ENCODE results near the gene ATP2C2. TPM values are rescaled to one million over a fixed set of nuclear protein-coding genes. Genes with fewer than 3 reads are reported as not detected.
"Not testable (repeated sequence)": the region's sequence is repeated elsewhere in the genome, so short reads cannot be mapped to it uniquely, and the experiment has no call there.

The ATP2C2 gene
- total RNA-seq, 1 experiment from 2014 or later: 0.67 TPM

DNA sequence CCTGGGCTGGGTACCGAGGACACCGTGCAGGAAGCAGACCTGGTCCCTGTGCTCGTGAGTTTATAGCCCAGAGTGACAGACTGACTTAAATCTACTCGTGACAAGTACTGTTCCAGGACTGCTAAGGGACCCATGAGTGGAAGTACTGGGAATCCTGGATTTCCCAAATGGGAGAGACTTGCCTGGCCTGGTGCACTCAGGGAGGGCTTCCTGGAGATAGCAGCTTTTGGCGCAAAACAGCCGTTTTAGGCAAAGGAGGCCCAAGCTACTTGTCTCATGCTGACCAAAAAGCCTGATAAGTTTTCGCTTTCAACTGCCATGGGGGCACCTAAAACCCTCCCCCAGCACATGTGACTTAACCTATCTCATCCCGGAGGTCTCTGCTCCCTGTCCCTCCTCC is 51.4 kb downstream of the ATP2C2 start:
- no peaks in the 10 kb centered on the region for H3K4me1 ChIP-seq (ENCODE audit: control insufficient read depth, insufficient read depth, low read length)
- DNase-seq (ENCODE audit: low read depth, low spot score) (no peak), ATAC-seq (no peak)
- H3K27ac ChIP-seq (ENCODE audit: low read length): no peak overlapping the region
- in situ Hi-C loops (cut with HindIII; ENCODE audit: low pct_unique_long_range_greater_than_20kb, low sequenced_read_pairs): no loop called here
- TF ChIP-seq POLR2AphosphoS5 (IDR thresholded peaks at IDR 0.05; ENCODE audit: low read depth, low read length): no peak
- POLR2A ChIA-PET: no interaction called here
- H3K36me3 ChIP-seq (ENCODE audit: control insufficient read depth, insufficient read depth, low read length): no peaks in the 10 kb centered on the region
- H3K4me3 ChIP-seq (ENCODE audit: low read depth in 2 of 2, low read length in 2 of 2): no peak overlapping the region
- intact Hi-C loops (cut with micrococcal nuclease; ENCODE audit: unreplicated experiment): no loop called here
- BruUV-seq (replicated peaks): no TSS peak
- H3K27me3 ChIP-seq (ENCODE audit: control insufficient read depth, insufficient read depth, low read length): no peaks in the 10 kb centered on the region
- H3K9me3 ChIP-seq (ENCODE audit: control insufficient read depth, insufficient read depth, low read depth, low read length): no peaks in the 10 kb centered on the region
- CTCF ChIA-PET: interaction anchor here (0.6 kb wide), 1 partner anchor 58 kb away, joined by 3 read pairs; no protein-coding TSS in a partner anchor

GRCh38 chr16:84420556-84420955 is 52.2 kb downstream of the ATP2C2 start:
- CTCF ChIA-PET; H3K27me3 ChIP-seq (ENCODE audit: control insufficient read depth, insufficient read depth, low read length); H3K4me1 ChIP-seq (ENCODE audit: control insufficient read depth, insufficient read depth, low read length); H3K36me3 ChIP-seq (ENCODE audit: control insufficient read depth, insufficient read depth, low read length); in situ Hi-C loops (cut with HindIII; ENCODE audit: low pct_unique_long_range_greater_than_20kb, low sequenced_read_pairs); intact Hi-C loops (cut with micrococcal nuclease; ENCODE audit: unreplicated experiment); H3K4me3 ChIP-seq (ENCODE audit: low read depth in 2 of 2, low read length in 2 of 2); POLR2A ChIA-PET; ATAC-seq; H3K27ac ChIP-seq (ENCODE audit: low read length); DNase-seq (ENCODE audit: low read depth, low spot score); H3K9me3 ChIP-seq (ENCODE audit: control insufficient read depth, insufficient read depth, low read depth, low read length); BruUV-seq (replicated peaks): not testable (repeated sequence)

DNA sequence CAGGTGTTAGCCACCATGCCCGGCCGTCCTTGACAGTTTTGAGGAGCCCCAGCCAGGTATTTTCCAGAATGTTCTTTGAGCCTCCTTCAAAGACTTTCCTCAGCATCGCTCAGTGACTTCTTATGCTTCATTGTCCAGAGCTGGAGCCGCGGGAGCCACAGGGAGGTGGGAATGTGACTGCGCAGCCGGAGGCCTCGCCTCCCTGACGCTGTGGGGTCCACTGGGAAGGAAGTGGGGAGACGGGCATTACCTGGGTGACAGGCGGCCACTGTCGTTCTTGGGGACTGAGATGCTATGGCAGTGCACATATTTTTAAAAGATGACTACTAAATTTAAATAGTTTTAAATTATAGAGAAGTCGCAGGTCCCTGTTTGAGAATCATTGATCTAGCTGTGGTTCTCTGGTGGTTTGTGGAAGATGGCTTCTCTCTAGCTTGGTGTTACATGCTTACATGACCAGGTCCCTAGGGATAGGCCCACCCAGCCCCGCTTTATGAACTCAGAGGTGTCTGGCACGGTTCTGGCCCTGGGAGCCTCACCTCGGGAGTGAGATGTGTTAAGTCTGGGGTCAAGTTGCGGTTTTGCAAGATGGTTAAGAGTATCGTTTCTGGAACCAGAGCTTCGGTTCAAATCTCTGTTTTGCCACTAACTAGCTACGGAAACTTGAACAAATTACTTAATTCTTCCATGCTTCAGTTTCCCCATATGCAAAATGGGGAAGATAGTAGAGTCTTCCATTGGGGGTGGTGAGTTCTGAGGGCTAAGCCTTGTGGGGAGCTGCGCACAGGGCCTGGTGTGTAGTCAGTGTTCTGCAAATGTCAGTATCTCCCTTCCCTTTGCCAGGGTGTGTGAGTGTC is 53.0 kb downstream of the ATP2C2 start:
- Histone ChIP-seq H3K4me1 (ENCODE audit: control insufficient read depth, insufficient read depth, low read length) (no peaks in the 10 kb centered on the region), H3K27ac (ENCODE audit: low read length) (no peak overlapping the region), H3K9me3 (ENCODE audit: control insufficient read depth, insufficient read depth, low read depth, low read length) (no peaks in the 10 kb centered on the region), H3K27me3 (ENCODE audit: control insufficient read depth, insufficient read depth, low read length) (no peaks in the 10 kb centered on the region), H3K36me3 (ENCODE audit: control insufficient read depth, insufficient read depth, low read length) (no peaks in the 10 kb centered on the region), H3K4me3 (ENCODE audit: low read depth in 2 of 2, low read length in 2 of 2) (no peak overlapping the region)
- no TSS peak for BruUV-seq (replicated peaks)
- TF ChIP-seq REST (IDR thresholded peaks at IDR 0.05; ENCODE audit: insufficient read depth in 1 of 2, low read depth in 2 of 2, low read length in 1 of 2): no peak
- TF ChIP-seq TCF7L2 (IDR thresholded peaks at IDR 0.05; ENCODE audit: low read depth, low read length): no peak
- no peak for TF ChIP-seq SIN3A (IDR thresholded peaks at IDR 0.05; ENCODE audit: borderline replicate concordance, insufficient read depth, low read depth, low read length)
- TF ChIP-seq, protein P1, sequence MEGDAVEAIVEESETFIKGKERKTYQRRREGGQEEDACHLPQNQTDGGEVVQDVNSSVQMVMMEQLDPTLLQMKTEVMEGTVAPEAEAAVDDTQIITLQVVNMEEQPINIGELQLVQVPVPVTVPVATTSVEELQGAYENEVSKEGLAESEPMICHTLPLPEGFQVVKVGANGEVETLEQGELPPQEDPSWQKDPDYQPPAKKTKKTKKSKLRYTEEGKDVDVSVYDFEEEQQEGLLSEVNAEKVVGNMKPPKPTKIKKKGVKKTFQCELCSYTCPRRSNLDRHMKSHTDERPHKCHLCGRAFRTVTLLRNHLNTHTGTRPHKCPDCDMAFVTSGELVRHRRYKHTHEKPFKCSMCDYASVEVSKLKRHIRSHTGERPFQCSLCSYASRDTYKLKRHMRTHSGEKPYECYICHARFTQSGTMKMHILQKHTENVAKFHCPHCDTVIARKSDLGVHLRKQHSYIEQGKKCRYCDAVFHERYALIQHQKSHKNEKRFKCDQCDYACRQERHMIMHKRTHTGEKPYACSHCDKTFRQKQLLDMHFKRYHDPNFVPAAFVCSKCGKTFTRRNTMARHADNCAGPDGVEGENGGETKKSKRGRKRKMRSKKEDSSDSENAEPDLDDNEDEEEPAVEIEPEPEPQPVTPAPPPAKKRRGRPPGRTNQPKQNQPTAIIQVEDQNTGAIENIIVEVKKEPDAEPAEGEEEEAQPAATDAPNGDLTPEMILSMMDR (IDR thresholded peaks at IDR 0.05): no peak
- no peak for TF ChIP-seq POLR2AphosphoS5 (IDR thresholded peaks at IDR 0.05; ENCODE audit: low read depth, low read length)
- in situ Hi-C loops (cut with HindIII; ENCODE audit: low pct_unique_long_range_greater_than_20kb, low sequenced_read_pairs) (no loop called here), intact Hi-C loops (cut with micrococcal nuclease; ENCODE audit: unreplicated experiment) (no loop called here)
- ATAC-seq: no peak
- ChIA-PET POLR2A (no interaction called here), CTCF (no interaction called here)
- no peak for DNase-seq (ENCODE audit: low read depth, low spot score)

Measured in Panc1 (cell line).